Ishikawa (cell line): ENCODE measurements around the gene PLEKHH2.

ENCODE experiments used
- CEBPB ChIP-seq: IDR thresholded peaks from 2 replicates; pipeline ENCODE4 v1.6.1; 2012
- CREB1 ChIP-seq: IDR thresholded peaks from 2 replicates; pipeline ENCODE4 v1.6.1; 2012; ENCODE audit warnings: low read depth
- EGR1 ChIP-seq: IDR thresholded peaks from 2 replicates; pipeline ENCODE4 v1.6.1; 2012
- EP300 ChIP-seq: IDR thresholded peaks from 2 replicates; pipeline ENCODE4 v1.6.1; 2012; ENCODE audit warnings: borderline replicate concordance
- FOXM1 ChIP-seq: IDR thresholded peaks from 2 replicates; pipeline ENCODE4 v1.6.1; 2012; ENCODE audit warnings: low read depth, borderline replicate concordance
- MAX ChIP-seq: IDR thresholded peaks from 2 replicates; pipeline ENCODE4 v1.6.1; 2012
- NFIC ChIP-seq: IDR thresholded peaks from 2 replicates; pipeline ENCODE4 v1.6.1; 2012
- RAD21 ChIP-seq: IDR thresholded peaks from 2 replicates; pipeline ENCODE4 v1.6.1; 2012; ENCODE audit warnings: low read depth
- REST ChIP-seq: IDR thresholded peaks from 2 replicates; pipeline ENCODE4 v1.6.1; 2012; ENCODE audit warnings: low read depth, mild to moderate bottlenecking
- TAF1 ChIP-seq: IDR thresholded peaks from 2 replicates; pipeline ENCODE4 v1.6.1; 2012; ENCODE audit warnings: low read depth, mild to moderate bottlenecking
- TEAD4 ChIP-seq: IDR thresholded peaks from 2 replicates; pipeline ENCODE4 v1.6.1; 2012
- USF1 ChIP-seq: IDR thresholded peaks from 2 replicates; pipeline ENCODE4 v1.6.1; 2012
- YY1 ChIP-seq: IDR thresholded peaks from 2 replicates; pipeline ENCODE4 v1.6.1; 2012; ENCODE audit warnings: low read depth
- ZBTB7A ChIP-seq: IDR thresholded peaks from 2 replicates; pipeline ENCODE4 v1.6.1; 2012; ENCODE audit warnings: low read depth

- TF ChIP-seq MAX = no peak
- TF ChIP-seq RAD21 = no peak
- no peak for TF ChIP-seq EP300
- TF ChIP-seq EGR1 = no peak
- no peak for TF ChIP-seq TEAD4
- no peak for TF ChIP-seq CEBPB
- TF ChIP-seq TAF1 = no peak
- no peak for TF ChIP-seq REST
- no peak for TF ChIP-seq ZBTB7A
- no peak for TF ChIP-seq FOXM1
- TF ChIP-seq CREB1 = no peak
- TF ChIP-seq YY1 = no peak
- no peak for TF ChIP-seq USF1
- no peak for TF ChIP-seq NFIC
These were observed 62.7 kb downstream of the PLEKHH2 start for GRCh38 chr2:43699761-43700160.
